CD4-positive, alpha-beta T cell treated with Interleukin-15 for 4 hours (primary cell): Measurements from ENCODE around the gene LDAH.
"Not testable (repeated sequence)": the region's sequence is repeated elsewhere in the genome, so short reads cannot be mapped to it uniquely, and the experiment has no call there.

Source experiments
- DNase-seq: peaks from one replicate; pipeline ENCODE4 v3.0.0-alpha.2; 2020; ENCODE audit warnings: low spot score

Gene LDAH

GRCh38 chr2:20722592-20723240, 100.2 kb downstream of the LDAH start:
- no peak for DNase-seq

- DNase-seq, result no peak
These were observed 105.3 kb downstream of the LDAH start for GRCh38 chr2:20717641-20718040.

- DNase-seq, result not testable (repeated sequence)
These were observed 106.7 kb downstream of the LDAH start for GRCh38 chr2:20716164-20716563.

GRCh38 chr2:20714412-20714811, 108.5 kb downstream of the LDAH start:
- DNase-seq, result not testable (repeated sequence)

- not testable (repeated sequence) for DNase-seq
These were observed 109.3 kb downstream of the LDAH start for GRCh38 chr2:20713585-20713984.

GRCh38 chr2:20711641-20712040, 111.3 kb downstream of the LDAH start:
- DNase-seq, result not testable (repeated sequence)

GRCh38 chr2:20707601-20708000, 115.3 kb downstream of the LDAH start:
- no peak for DNase-seq

GRCh38 chr2:20706786-20707185, 116.1 kb downstream of the LDAH start:
- no peak for DNase-seq

GRCh38 chr2:20706217-20706616, 116.7 kb downstream of the LDAH start:
- DNase-seq, result no peak

GRCh38 chr2:20704886-20705285, 118.0 kb downstream of the LDAH start:
- DNase-seq, result no peak

GRCh38 chr2:20702563-20702962, 120.3 kb downstream of the LDAH start:
- DNase-seq, result no peak

- no peak for DNase-seq
These were observed 123.8 kb downstream of the LDAH start for GRCh38 chr2:20698916-20699613.

- no peak for DNase-seq
These were observed 125.5 kb downstream of the LDAH start for GRCh38 chr2:20697322-20697934.

- DNase-seq, result no peak
These were observed 126.5 kb downstream of the LDAH start for GRCh38 chr2:20696366-20696765.

- DNase-seq, result no peak
These were observed 129.6 kb downstream of the LDAH start for GRCh38 chr2:20693317-20693716.

- no peak for DNase-seq
These were observed 130.8 kb downstream of the LDAH start for GRCh38 chr2:20692081-20692480.

GRCh38 chr2:20691076-20691734, 131.7 kb downstream of the LDAH start:
- DNase-seq, result no peak

GRCh38 chr2:20689428-20690264, 133.3 kb downstream of the LDAH start:
- DNase-seq, result no peak

GRCh38 chr2:20687260-20687832, 135.6 kb downstream of the LDAH start:
- no peak for DNase-seq

- DNase-seq, result no peak
These were observed 138.3 kb downstream of the LDAH start for GRCh38 chr2:20684581-20685063.

- DNase-seq, result no peak
These were observed 140.6 kb downstream of the LDAH start for GRCh38 chr2:20682167-20682920.
